HPDE6-E6E7 (cell line): ENCODE measurements around the gene MBP.
A peak's percentile ranks its signal among the peaks of the same experiment; 100 is the strongest.

Source experiments
- DNase-seq: peaks from one replicate; pipeline ENCODE4 v3.0.0; 2011; ENCODE audit warnings: missing footprints; ENCODE audit errors: extremely low spot score

The MBP gene

DNA sequence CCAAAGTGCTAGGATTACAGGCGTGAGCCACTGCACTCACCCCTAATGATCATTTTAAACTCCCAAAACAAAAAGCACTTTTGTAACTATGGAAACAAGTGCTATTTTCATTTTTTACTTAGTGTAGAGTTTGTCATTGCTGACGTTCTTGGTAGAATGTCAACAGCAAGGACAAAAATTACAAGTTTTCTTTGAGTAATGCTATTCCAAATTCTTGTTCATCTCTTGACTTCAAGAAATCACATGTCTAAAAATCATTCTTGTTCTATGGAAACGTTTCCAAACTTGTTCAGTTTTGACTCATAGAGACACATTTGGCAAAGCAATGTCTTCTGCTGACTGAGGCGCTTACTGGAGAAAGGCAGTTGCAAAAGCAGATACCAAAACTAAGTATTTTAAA lies 82.6 kb downstream of the MBP start:
- DNase-seq = no peak

DNA sequence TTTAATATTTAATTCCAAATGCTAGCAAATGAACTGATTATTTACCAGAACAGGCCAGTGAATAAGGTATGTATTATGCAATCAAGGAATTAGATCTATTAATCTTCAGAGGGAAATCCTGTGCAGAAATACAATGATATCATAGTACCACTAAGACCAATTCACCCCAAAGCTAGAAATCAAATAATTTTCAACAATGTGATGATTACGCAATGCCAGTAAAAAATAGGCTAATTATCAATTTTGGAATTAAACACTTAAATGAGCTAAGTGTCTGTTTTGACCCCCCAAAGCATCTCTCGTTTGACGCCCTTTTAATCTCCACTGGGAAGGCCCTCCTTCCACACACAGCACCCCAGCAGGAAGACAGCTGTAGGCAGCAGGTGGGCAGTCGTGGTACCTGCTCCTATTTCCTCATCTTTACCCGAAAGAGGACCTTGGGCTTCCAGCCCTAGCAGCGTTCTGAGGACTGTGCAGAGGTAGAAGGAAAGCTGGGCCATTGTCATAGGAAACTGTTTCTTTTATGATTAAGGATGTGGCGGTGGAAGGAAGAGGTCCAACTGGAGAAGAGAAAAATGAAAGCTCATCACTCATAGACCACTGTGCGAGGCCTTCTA lies 84.7 kb downstream of the MBP start:
- DNase-seq = no peak

- DNase-seq = no peak
Measured at GRCh38 chr18:77046994-77047393, 85.6 kb downstream of the MBP start.

DNA sequence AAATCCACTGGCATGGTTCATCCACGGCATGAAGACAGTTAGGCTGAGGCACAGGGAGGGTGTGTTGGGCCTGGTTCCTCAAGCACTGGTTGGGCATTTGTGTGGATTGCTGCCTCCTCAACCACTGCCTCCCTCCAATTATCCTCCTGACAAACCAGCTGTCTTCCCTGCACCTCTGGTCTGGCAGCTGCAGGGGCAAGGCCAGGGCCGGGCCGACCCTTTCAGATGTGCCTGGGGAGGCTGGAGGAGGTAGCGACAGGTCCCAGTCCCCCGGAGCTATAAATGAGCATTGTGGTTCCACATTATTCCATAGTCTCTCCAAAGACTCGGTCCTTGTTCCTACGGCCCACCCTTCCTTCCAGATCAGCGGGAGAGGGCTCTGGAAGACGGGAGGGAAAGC lies 86.2 kb downstream of the MBP start:
- no peak for DNase-seq

- no peak for DNase-seq
Measured at GRCh38 chr18:77045677-77046076, 86.9 kb downstream of the MBP start.

DNA sequence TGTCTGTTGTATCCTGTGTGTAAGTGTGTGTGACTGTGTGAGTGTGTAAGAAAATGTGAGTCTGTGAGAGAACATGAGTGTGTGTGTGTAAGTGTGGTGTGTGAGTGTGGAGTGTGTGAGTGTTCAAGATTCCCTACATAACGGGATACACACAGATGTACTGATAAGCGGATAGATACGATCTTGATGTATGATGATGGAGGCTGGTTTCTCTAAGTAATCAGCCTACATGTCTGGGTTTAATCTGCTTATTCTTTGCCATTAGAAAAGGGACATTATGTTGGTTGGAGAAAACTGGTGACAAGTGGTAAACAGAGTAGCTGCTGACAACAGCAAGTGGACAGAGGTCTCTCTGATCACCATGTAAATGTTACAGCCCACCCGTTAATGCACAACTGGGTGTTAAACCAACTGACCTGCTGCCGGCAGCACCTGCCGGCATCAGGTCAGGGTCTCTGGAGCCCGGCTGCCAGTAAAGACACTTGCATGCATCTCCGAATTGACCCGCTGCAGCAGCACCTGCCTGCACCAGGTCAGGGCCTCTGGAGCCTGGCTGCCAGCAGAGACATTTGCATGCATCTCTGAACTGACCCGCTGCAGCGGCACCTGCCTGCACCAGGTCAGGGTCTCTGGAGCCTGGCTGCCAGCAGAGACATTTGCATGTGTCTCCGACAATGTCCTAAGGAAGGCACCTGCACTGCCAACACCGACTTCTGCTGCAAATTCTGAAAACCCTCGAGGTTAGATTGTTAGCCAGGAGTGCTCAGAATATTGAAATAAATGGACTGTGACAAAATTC lies 87.5 kb downstream of the MBP start:
- no peak for DNase-seq

- DNase-seq = no peak
Measured at GRCh38 chr18:77043541-77044280, 88.9 kb downstream of the MBP start.

- DNase-seq = no peak
Measured at GRCh38 chr18:77042583-77042982, 90.0 kb downstream of the MBP start.

DNA sequence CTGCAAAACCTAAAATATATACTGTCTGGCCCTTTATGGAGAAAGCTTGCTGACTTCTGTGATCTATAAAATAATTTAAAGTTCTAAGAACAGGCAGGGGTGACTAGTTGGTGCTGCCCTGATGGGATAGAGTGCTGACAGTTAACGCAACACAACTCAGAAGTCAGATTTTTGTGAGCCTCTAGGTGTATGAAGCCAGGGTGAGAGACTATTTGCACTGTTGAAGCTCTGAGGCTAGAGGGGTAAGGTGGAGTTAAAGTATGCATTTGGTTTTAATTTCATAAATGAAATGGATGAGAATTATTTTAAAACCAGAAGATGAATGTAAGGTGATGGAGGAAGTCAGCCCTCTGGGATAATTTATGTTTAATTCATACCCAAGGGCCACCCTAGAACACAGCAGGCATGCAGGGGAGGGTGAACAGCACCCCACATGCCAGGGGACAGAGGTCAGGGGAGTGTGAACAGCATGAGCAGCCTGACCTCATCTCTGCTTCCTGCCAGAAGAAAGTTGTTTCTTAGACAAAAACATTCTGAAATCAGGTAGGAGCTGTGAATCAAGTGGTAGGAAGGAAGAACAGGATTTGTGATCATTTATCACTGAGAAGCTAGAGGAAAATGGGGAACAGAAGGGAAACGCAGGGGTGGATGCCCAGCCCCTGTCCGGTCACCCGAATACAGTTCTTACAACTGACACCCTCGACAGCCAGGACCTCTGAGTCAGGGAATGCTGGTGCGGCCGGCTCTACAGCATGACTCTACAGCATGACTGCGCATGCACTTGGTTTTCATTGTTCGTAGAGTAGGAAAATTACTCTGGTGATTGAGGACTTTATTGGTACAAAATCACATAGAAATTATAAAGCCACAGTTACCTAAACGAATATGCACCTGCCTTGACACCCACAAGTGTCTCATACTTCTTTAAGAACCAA lies 93.1 kb downstream of the MBP start:
- DNase-seq = peak; percentile 87

DNA sequence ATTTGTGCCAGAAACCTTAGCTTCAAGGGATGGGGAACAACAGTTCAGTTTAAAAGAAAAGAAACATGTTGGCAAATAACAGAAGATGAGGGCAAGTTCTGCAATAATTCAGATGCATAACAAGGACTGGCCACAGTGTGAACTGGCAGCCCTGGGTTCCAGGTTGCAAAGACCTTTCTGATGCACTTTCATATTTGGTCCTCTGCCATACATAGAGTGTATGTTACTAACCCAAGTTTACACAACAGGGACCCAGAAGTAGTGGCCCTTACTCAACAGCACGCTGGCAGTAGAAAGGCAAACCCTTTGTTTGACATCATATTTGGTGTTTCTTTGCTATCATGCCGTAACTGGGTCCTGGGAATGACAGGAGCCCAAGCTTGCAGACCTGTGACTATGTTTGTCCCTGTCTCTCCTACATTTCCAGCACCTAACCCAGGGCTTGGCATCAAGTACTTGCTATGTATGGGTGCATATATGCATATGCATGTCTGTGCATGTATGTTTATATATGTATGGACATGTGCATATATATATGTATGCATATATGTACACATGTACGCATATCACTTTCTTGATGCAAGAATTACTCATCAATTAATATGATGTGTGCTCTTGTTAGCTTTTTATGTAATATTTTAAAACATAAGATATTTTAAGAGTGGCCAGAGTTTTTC lies 94.3 kb downstream of the MBP start:
- no peak for DNase-seq

- DNase-seq = no peak
Measured at GRCh38 chr18:77037567-77037966, 95.0 kb downstream of the MBP start.

DNA sequence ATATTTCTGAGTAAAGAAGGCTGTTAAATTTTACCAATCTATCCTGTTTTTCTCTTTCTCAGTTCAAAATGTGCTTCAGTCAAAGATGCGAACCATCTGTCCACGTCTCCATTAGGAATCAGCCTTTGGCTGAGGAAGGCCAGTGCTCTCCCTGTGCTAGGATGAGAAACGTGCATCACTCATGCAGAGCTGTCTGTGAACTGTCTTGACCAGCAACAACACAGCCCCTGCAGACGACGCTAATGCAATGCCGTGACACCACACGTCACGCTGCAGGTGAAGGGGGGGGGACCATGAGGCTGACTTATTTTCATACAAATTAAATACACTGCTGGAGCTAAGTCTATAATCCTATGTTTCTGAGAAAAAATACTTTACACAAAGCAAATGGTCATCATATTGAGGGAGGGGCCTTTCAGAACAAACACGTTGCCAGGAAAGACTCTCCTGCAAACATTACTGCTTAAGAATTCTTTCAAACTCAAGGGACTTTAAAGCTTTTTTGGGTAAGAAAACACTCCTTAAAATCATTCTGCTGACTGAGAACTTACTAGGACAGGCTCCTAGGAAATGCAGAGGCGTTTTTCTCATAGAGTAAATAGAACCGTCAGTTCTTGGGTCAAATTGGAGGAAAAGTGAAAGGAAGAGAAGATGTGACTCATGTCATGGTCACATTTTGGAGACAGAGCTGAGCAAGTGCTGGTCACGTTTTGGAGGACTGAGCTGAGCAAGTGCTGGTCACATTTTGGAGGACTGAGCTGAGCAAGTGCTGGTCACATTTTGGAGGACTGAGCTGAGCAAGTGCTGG lies 97.0 kb downstream of the MBP start:
- no peak for DNase-seq

- DNase-seq = no peak
Measured at GRCh38 chr18:77033575-77033974, 99.0 kb downstream of the MBP start.

- no peak for DNase-seq
Measured at GRCh38 chr18:77032181-77032701, 100.3 kb downstream of the MBP start.

- DNase-seq = no peak
Measured at GRCh38 chr18:77031662-77032061, 100.9 kb downstream of the MBP start.

- no peak for DNase-seq
Measured at GRCh38 chr18:77030201-77030600, 102.4 kb downstream of the MBP start.

- no peak for DNase-seq
Measured at GRCh38 chr18:77025831-77026363, 106.7 kb downstream of the MBP start.

- no peak for DNase-seq
Measured at GRCh38 chr18:77025123-77025522, 107.5 kb downstream of the MBP start.

DNA sequence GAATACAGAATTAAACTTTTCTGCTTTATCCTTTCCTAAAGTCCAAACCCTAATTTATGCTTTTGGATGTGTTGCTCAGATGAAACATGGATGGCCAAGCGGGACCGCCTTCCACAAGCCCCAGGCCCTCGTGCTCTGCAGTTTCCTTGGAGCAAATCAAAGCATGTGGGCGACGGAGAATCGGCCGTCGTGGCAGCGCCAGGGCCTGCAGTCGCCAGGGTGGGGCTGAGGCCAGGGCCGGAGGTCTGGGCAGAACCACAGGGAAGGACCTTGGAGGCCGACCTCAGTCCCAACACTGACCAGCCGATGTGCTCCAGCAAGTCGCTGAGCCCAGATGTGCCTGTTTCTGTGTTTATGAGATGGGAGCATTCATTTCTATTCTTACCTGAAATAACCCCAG lies 108.1 kb downstream of the MBP start:
- no peak for DNase-seq
